HepG2 (cell line): Measurements from ENCODE around the gene ZSCAN31.

ENCODE experiments used
- CEBPZ ChIP-seq: IDR thresholded peaks from 2 replicates; pipeline ENCODE4 v1.6.1; 2012; ENCODE audit warnings: low read length, improper control_type of control experiment
- CHD4 ChIP-seq: fragments of 200-600 bp; sonication (generic); IDR thresholded peaks from 2 replicates; pipeline ENCODE4 v1.7.0; 2017; ENCODE audit warnings: mild to moderate bottlenecking, low read length, borderline replicate concordance
- E2F1 ChIP-seq: sonication (generic); formaldehyde crosslinking; IDR thresholded peaks from 2 replicates; pipeline ENCODE4 v1.5.0; 2020; ENCODE audit warnings: missing genetic modification reagents
- SMAD9 ChIP-seq: sonication (generic); formaldehyde crosslinking; IDR thresholded peaks from 2 replicates; pipeline ENCODE4 v1.5.1; 2020; ENCODE audit warnings: mild to moderate bottlenecking, missing genetic modification reagents
- TBP ChIP-seq: sonication (generic); formaldehyde crosslinking; IDR thresholded peaks from 2 replicates; pipeline ENCODE4 v1.5.0; 2020; ENCODE audit warnings: missing genetic modification reagents
- THAP7 ChIP-seq: sonication (generic); formaldehyde crosslinking; IDR thresholded peaks from 2 replicates; pipeline ENCODE4 v1.8.1; 2023; ENCODE audit warnings: mild to moderate bottlenecking, missing genetic modification reagents
- USF2 ChIP-seq, 2 experiments: sonication (generic) in 1 of 2; formaldehyde crosslinking in 1 of 2; IDR thresholded peaks; 2 replicates each; pipeline versions ENCODE4 v1.5.1 to v1.6.1; 2011 to 2020; ENCODE audit warnings: borderline replicate concordance in 1 of 2, low read depth in 1 of 2, low read length in 1 of 2, mild to moderate bottlenecking in 1 of 2, missing genetic modification reagents in 1 of 2, moderate library complexity in 1 of 2
- ZFP36 ChIP-seq: fragments of 150-350 bp; IDR thresholded peaks from 2 replicates; pipeline ENCODE4 v1.6.1; 2018; ENCODE audit warnings: borderline replicate concordance, low read length, low read depth; ENCODE audit not compliant: partially characterized antibody
- ZNF546 ChIP-seq: sonication (generic); formaldehyde crosslinking; conservative IDR thresholded peaks from 2 replicates; pipeline ENCODE4 v1.8.1; 2023; ENCODE audit warnings: mild to moderate bottlenecking, missing genetic modification reagents
- ZNF672 ChIP-seq: sonication (generic); formaldehyde crosslinking; IDR thresholded peaks from 2 replicates; pipeline ENCODE4 v1.8.1; 2022; ENCODE audit warnings: missing genetic modification reagents
- ZNF713 ChIP-seq: sonication (generic); formaldehyde crosslinking; IDR thresholded peaks from 2 replicates; pipeline ENCODE4 v1.4.0; 2020; ENCODE audit warnings: mild to moderate bottlenecking, missing genetic modification reagents

- no peak for TF ChIP-seq CHD4
- TF ChIP-seq E2F1 (CRISPR knock-in tag): no peak
- no peak for TF ChIP-seq ZFP36
- no peak for TF ChIP-seq SMAD9 (CRISPR knock-in tag)
- TF ChIP-seq TBP: no peak
- no peak for TF ChIP-seq ZNF713 (CRISPR knock-in tag)
- no peak for TF ChIP-seq ZNF546 (CRISPR knock-in tag)
- TF ChIP-seq CEBPZ: no peak
- TF ChIP-seq ZNF672 (CRISPR knock-in tag): no peak
- TF ChIP-seq THAP7 (CRISPR knock-in tag): no peak
- no peak for TF ChIP-seq USF2 (IDR thresholded peaks at IDR 0.05; ENCODE audit: low read depth, low read length)
- no peak for TF ChIP-seq USF2 (CRISPR knock-in tag; IDR thresholded peaks at IDR 0.05; ENCODE audit: borderline replicate concordance)
Observed at GRCh38 chr6:28349344-28349891, 13.5 kb upstream of the ZSCAN31 start.
